Neutrophil (primary cell): ENCODE measurements around the gene CCR9.

Experiments used
- H3K27ac ChIP-seq: fragments of 200-600 bp; sonication (generic); 2 replicates; pipeline ENCODE4 v1.5.1; 2016; ENCODE audit warnings: mild to moderate bottlenecking, moderate library complexity
- H3K27me3 ChIP-seq: fragments of 200-600 bp; sonication (generic); 2 replicates; pipeline ENCODE4 v1.6.0; 2016; ENCODE audit warnings: mild to moderate bottlenecking
- H3K36me3 ChIP-seq: fragments of 200-600 bp; sonication (generic); 2 replicates; pipeline ENCODE4 v1.5.1; 2017
- H3K4me1 ChIP-seq, 2 experiments: fragments of 200-600 bp in 1 of 2; sonication (generic) in 1 of 2; 1 replicate in 1 of 2; 2 replicates in 1 of 2; pipeline versions ENCODE4 v1.5.1 to v1.6.1; 2013 to 2016; ENCODE audit warnings: low read depth in 1 of 2, low read length in 1 of 2, mild to moderate bottlenecking in 1 of 2, moderate library complexity in 1 of 2; ENCODE audit not compliant: control insufficient read depth in 1 of 2, insufficient read depth in 1 of 2
- H3K4me3 ChIP-seq, 2 experiments: fragments of 200-600 bp in 1 of 2; sonication (generic) in 1 of 2; 1 replicate in 1 of 2; 2 replicates in 1 of 2; pipeline ENCODE4 v1.5.1; 2013 to 2016; ENCODE audit warnings: low read depth in 1 of 2, low read length in 1 of 2, mild to moderate bottlenecking in 1 of 2, moderate library complexity in 1 of 2
- H3K9me3 ChIP-seq: fragments of 200-600 bp; sonication (generic); 2 replicates; pipeline ENCODE4 v1.5.1; 2016
- CTCF ChIP-seq: fragments of 200-600 bp; sonication (generic); IDR thresholded peaks from 2 replicates; pipeline ENCODE4 v1.5.1; 2016; ENCODE audit warnings: antibody characterized with exemption

Gene CCR9

GRCh38 chr3:45917146-45917898 lies 31.0 kb downstream of the CCR9 start:
- Histone ChIP-seq H3K27me3 (no peaks in the 10 kb centered on the region), H3K9me3 (no peaks in the 10 kb centered on the region), H3K4me3 (no peak overlapping the region), H3K36me3 (peaks cover 23% of the 10 kb centered on the region), H3K27ac (no peak overlapping the region), H3K4me1 (no peaks in the 10 kb centered on the region)
- TF ChIP-seq CTCF, result no peak

- Histone ChIP-seq H3K27ac (no peak overlapping the region), H3K36me3 (peaks cover 39% of the 10 kb centered on the region), H3K4me1 (no peaks in the 10 kb centered on the region), H3K27me3 (no peaks in the 10 kb centered on the region), H3K9me3 (no peaks in the 10 kb centered on the region), H3K4me3 (no peak overlapping the region)
- no peak for TF ChIP-seq CTCF
Observed at GRCh38 chr3:45921158-45922038, 35.1 kb downstream of the CCR9 start.

DNA sequence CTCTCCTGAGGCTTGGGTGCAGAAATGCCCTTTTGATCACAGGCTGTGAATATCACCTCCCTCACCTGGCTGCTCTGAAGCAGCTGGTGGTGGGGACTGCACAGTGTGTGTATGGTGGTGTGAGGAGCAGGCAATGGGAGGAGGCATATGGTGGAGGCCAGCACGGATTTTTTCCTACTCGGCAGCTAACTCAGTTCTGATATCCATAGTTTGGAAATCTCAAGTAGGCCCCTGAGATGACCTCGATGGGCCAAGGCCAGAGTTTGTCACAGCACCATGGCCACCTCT lies 35.6 kb downstream of the CCR9 start:
- no peaks in the 10 kb centered on the region for H3K27me3 ChIP-seq
- H3K27ac ChIP-seq, result no peak overlapping the region
- peaks cover 39% of the 10 kb centered on the region for H3K36me3 ChIP-seq
- H3K4me3 ChIP-seq, result no peak overlapping the region
- H3K9me3 ChIP-seq, result no peaks in the 10 kb centered on the region
- TF ChIP-seq CTCF, result no peak
- H3K4me1 ChIP-seq, result no peaks in the 10 kb centered on the region

DNA sequence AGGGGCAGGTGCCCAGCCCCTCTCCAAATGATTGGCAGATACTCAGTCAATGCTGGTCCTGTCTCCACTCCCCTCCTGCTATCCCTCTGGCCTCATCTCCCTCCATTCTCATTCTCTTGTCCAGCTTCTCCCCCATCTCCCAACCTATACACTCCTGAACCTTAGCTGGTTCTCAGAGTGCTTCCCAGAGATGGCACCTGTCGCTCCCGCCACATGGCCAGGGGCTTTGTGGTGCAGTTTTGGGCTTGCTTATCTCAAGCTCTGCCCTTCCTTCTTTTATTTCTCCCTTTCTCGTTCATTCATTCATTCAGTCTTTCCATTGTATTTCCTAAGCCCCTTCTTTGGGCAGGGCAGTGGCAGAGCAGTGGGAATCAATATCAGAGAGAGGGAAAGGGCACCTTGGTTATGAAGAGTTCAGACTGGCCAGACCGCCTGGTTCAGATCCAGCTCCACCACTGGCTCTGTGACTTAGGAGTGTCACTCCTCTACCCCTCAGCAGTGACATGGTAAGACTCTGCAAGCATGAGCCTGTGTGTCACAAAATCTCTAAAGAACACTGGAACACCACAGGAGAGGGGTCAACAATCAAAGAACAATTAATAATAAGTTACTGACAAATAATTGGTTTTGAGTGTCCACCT lies 36.7 kb downstream of the CCR9 start:
- H3K27me3 ChIP-seq, result no peaks in the 10 kb centered on the region
- peaks cover 45% of the 10 kb centered on the region for H3K36me3 ChIP-seq

GRCh38 chr3:45923755-45924154 lies 37.4 kb downstream of the CCR9 start:
- Histone ChIP-seq H3K4me3 (no peak overlapping the region), H3K27me3 (no peaks in the 10 kb centered on the region), H3K9me3 (no peaks in the 10 kb centered on the region), H3K27ac (no peak overlapping the region), H3K36me3 (peaks cover 45% of the 10 kb centered on the region), H3K4me1 (no peaks in the 10 kb centered on the region)
- TF ChIP-seq CTCF, result no peak

More for the DNA sequence above, 36.7 kb downstream of the CCR9 start:
- Histone ChIP-seq H3K27ac (no peak overlapping the region), H3K9me3 (no peaks in the 10 kb centered on the region), H3K4me3 (no peak overlapping the region), H3K4me1 (no peaks in the 10 kb centered on the region)
- no peak for TF ChIP-seq CTCF
